Adrenal gland (tissue), 12 donors: ENCODE measurements around the gene ARVCF. TPM values are rescaled to one million over a fixed set of nuclear protein-coding genes. Genes with fewer than 3 reads are reported as not detected.
A peak's percentile ranks its signal among the peaks of the same experiment; 100 is the strongest.

ENCODE experiments used
- DNase-seq, 7 donors: peaks; one replicate each; pipeline ENCODE4 v3.0.0-alpha.2; 2019 to 2020
- H3K27ac ChIP-seq, 5 donors: fragments of 200-600 bp; sonication (generic) in 4 of 5; 1 replicate in 3 of 5; 2 replicates in 2 of 5; pipeline versions ENCODE4 v1.5.1 to v1.8.0; 2016 to 2020; ENCODE audit warnings: mild to moderate bottlenecking in 1 of 5
- H3K27me3 ChIP-seq: fragments of 200-600 bp; 2 replicates; pipeline ENCODE4 v1.8.0; 2021
- H3K36me3 ChIP-seq, 2 donors: fragments of 200-600 bp; replicated peaks in 1 of 2; 1 replicate in 1 of 2; 2 replicates in 1 of 2; pipeline versions ENCODE4 v1.5.1 to v1.8.0; 2018 to 2022
- H3K4me1 ChIP-seq, 2 donors: fragments of 200-600 bp; replicated peaks in 1 of 2; 1 replicate in 1 of 2; 2 replicates in 1 of 2; pipeline versions ENCODE4 v1.5.1 to v1.8.0; 2018 to 2021
- H3K4me3 ChIP-seq, 4 donors: fragments of 200-600 bp; sonication (generic) in 3 of 4; one replicate each; pipeline ENCODE4 v1.5.1; 2016 to 2018
- H3K9me3 ChIP-seq, 3 donors: fragments of 200-600 bp; sonication (generic) in 1 of 3; replicated peaks in 1 of 3; 1 replicate in 2 of 3; 2 replicates in 1 of 3; pipeline versions ENCODE4 v1.5.1 to v1.8.0; 2016 to 2021
- POLR2A ChIP-seq, 2 donors: fragments of 450-650 bp; IDR thresholded peaks; one replicate each; pipeline ENCODE4 v1.6.1; 2017; ENCODE audit warnings: antibody characterized with exemption in 2 of 2, mild to moderate bottlenecking in 2 of 2, moderate library complexity in 1 of 2
- WGBS, 4 donors: extraction: QIAGEN DNeasy Blood & Tissue Kit in 2 of 4; methylation state at CpG; one replicate each; pipeline versions ENCODE4 v1.1.5 to v1.1.7; 2013 to 2017; 5-methylcytosine and 5-hydroxymethylcytosine counted together
- intact Hi-C, 2 donors: fragments of 100-400 bp; cut with DNase I; formaldehyde crosslinking; loops; one replicate each; pipeline versions ENCODE4 v1.14.1 to v1.15.0; 2022 to 2023
- polyA plus RNA-seq, 3 donors: library from polyadenylated mRNA; stranded (reverse); fragments of 200-250 nt in 2 of 3; fragments of 350-450 nt in 1 of 3; fragmentation: Illumina TruSeq in 1 of 3; extraction: RNeasy Lipid Tissue Mini Kit (QIAGEN cat#74804) in 1 of 3; gene quantifications; one replicate each; pipeline ENCODE4 v1.2.3, GENCODE V29; 2013 to 2014
- total RNA-seq, 9 donors: library from RNA; depleted of rRNA in 4 of 9; stranded (reverse); fragments of >200 nt in 4 of 9; fragments of 120-200 nt in 1 of 9; fragmentation: NEBNext Ultra II Directional in 1 of 9; extraction: Animal tissue kit (Norgen Biotek cat#: 25700) in 1 of 9; gene quantifications; one replicate each; pipeline versions ENCODE4 v1.1.0 to v1.2.4, GENCODE V29; 2013 to 2023
- TF ChIP-seq, protein P1 (sequence below), 6 experiments: fragments of 450-650 bp in 4 of 6; fragments of 200-600 bp in 2 of 6; sonication (generic) in 1 of 6; IDR thresholded peaks; 1 replicate in 5 of 6; 2 replicates in 1 of 6; pipeline versions ENCODE4 v1.5.1 to v1.8.0; 2016 to 2021; ENCODE audit warnings: antibody characterized with exemption in 6 of 6, mild to moderate bottlenecking in 2 of 6, moderate library complexity in 1 of 6
- donor health status: healthy with polysubstance abuse.
- donor health status: Bipolar disorder and iron deficiency.
- donor health status: DM: yes; HTN: yes; CAD: no.
- donor health status: DM: no; HTN: no; CAD: no.
- donor health status: DM: no; HTN: no; CAD: no.
- donor health status: DM: yes; HTN: yes; CAD: no.

The ARVCF gene
- total and polyA plus RNA-seq, 12 donors: 1.2 to 74.8 (median 18.6) TPM

DNA sequence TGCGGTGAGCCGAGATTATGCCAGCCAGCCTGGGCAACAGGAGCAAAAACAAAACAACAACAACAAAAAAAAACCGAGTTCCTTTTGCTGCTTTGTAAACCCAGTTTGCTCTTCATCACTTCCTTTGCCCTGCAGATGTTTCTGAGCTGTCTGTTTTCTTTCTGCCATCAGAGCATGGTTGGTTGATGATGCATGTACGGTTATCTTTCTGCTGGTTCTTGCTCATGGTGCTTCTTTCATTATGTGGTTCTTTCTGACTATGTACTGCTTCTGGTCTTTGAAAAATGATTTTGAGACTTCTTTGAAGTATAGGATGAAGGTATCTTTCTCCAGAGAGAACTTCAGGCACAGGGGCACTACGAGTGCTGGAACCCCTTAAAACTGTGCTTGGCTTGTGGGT is 17.5 kb upstream of the ARVCF start:
- H3K4me1 ChIP-seq: peaks cover 23 to 26% of the 10 kb centered on the region in 2 donors
- H3K36me3 ChIP-seq: peaks cover 0 to 15% of the 10 kb centered on the region in 2 donors
- H3K27ac ChIP-seq: no peak overlapping the region
- 80 to 93% (median 88%) methylated on average over 5 of the region's 5 CpGs for WGBS, 4 donors
- intact Hi-C loops: no loop called here
- no peak overlapping the region for H3K4me3 ChIP-seq
- TF ChIP-seq, protein P1, sequence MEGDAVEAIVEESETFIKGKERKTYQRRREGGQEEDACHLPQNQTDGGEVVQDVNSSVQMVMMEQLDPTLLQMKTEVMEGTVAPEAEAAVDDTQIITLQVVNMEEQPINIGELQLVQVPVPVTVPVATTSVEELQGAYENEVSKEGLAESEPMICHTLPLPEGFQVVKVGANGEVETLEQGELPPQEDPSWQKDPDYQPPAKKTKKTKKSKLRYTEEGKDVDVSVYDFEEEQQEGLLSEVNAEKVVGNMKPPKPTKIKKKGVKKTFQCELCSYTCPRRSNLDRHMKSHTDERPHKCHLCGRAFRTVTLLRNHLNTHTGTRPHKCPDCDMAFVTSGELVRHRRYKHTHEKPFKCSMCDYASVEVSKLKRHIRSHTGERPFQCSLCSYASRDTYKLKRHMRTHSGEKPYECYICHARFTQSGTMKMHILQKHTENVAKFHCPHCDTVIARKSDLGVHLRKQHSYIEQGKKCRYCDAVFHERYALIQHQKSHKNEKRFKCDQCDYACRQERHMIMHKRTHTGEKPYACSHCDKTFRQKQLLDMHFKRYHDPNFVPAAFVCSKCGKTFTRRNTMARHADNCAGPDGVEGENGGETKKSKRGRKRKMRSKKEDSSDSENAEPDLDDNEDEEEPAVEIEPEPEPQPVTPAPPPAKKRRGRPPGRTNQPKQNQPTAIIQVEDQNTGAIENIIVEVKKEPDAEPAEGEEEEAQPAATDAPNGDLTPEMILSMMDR (IDR thresholded peaks at IDR 0.05): no peak
- TF ChIP-seq POLR2A (IDR thresholded peaks at IDR 0.05): no peak
- H3K9me3 ChIP-seq: no peaks in the 10 kb centered on the region
- no peak for DNase-seq
- H3K27me3 ChIP-seq: no peaks in the 10 kb centered on the region

DNA sequence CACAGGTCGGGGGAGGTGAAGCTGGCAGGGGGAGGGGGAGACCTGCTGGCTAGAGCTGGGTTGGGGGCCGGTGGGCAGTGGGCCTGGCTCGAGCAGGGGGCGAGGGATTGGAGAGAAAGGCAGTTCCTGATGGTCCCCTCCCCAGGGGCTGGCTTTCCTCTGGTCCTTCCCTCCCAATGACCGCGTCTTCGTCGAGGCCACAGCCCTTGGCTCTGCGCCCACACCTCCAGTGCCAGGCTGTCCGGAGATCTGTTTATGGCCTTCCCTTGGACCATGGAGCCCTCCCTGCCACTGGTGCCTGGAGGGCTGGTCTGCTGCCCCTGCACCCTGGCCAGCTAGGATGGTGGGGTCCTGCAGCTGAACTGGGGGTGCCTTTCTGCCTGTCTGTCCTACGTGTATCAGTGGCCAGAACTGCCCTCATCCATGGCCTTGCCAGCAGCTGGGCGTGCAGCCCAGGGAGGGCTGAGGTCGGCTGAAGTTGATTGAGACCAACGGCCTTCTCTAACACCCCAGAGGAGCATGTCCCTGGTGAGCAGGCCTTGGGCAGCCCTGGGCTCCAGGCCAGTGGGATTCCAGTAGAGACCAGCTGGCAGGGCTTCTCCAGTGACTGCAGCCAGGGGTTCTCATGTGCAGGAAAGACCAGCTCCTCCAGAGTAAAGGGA is 16.6 kb upstream of the ARVCF start:
- Histone ChIP-seq H3K9me3 (no peaks in the 10 kb centered on the region), H3K36me3 (peaks cover 0 to 9% of the 10 kb centered on the region in 2 donors), H3K4me1 (peaks cover 23 to 35% of the 10 kb centered on the region in 2 donors), H3K27ac (peak overlapping the region; percentile 22 to 85 (median 78)), H3K4me3 (no peak overlapping the region), H3K27me3 (no peaks in the 10 kb centered on the region)
- intact Hi-C loops: no loop called here
- TF ChIP-seq POLR2A (IDR thresholded peaks at IDR 0.05): no peak
- TF ChIP-seq, protein P1 (IDR thresholded peaks at IDR 0.05): no peak
- DNase-seq: peak; percentile 80 to 97 (median 95)
- WGBS, 4 donors: 41 to 85% (median 45%) methylated on average over 7 to 14 of the region's 14 CpGs; no CpG with 5 or more reads in 1 of the 4 donors

DNA sequence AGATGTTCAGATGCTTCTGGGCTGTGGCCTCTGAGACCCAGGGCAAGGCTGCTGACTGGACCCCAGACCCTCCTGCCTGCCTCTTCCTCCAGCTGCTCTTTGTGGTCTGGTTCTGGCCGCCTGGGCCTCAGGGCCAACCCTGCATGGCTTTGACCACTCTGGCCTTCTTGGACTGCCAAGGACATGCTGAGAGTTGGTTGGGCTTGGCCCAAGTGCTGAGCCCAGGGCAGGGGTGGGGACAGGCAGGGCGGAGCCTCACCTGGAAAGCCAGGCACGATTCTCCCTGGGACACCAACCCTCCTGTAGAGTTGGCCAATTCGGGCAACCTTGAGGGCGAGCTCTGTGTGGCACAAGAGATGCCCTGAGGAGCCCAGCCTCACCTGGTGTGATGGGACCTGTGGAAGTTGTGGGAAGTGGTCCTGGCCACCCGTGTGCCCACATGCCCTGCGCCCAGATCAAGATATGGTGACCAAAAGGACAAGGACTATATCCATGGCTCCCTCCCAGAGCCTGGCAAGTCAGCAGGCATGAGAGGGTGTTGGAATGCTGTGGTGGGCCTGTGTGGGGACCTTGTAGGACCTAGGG is 15.9 kb upstream of the ARVCF start:
- peak overlapping the region; percentile 22 to 85 (median 78) for H3K27ac ChIP-seq
- 59 to 100% (median 75%) methylated on average over 1 to 7 of the region's 7 CpGs for WGBS, 4 donors
- intact Hi-C loops: no loop called here
- H3K4me3 ChIP-seq: no peak overlapping the region
- DNase-seq: peak in 3 of 7 donors; percentile 36 to 57 (median 56)
- TF ChIP-seq POLR2A (IDR thresholded peaks at IDR 0.05): no peak
- H3K4me1 ChIP-seq: peaks cover 23 to 39% of the 10 kb centered on the region in 2 donors
- H3K9me3 ChIP-seq: no peaks in the 10 kb centered on the region
- peaks cover 0 to 6% of the 10 kb centered on the region in 2 donors for H3K36me3 ChIP-seq
- no peaks in the 10 kb centered on the region for H3K27me3 ChIP-seq

DNA sequence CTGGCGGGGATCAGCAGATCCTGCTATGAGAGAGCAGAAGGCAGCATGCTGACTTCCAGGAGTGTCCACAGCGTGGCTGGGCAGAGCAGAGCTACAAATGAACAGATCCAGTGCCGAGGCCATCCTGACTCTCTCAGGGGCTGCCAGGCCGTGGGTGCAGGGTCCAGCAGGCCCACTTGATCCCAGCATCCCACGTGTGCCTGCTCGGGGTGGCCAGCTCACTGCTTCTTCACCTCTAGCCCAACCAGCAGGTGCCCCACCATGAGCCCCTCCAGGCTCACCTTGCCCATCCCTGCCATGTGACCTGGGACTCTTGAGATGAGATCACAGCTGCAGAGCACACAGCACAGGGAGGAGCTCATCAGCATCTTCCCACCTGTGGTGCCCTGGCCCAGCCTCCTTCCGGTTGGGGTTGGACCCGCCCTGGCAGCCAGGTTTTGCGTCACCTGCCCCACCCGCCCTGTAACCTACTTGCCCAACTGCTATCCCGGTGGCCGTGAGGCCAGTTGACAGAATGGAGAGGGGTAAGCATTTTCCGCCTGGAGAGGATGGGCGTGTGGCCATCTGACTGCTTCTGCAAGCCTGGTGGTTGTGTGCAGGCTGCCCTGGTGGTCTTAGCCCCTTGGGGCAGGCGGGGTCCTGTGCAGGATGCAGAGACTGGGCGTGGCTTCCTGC is 15.2 kb upstream of the ARVCF start:
- Histone ChIP-seq H3K27ac (peak overlapping the region in 3 of 5 donors; percentile 71 to 85 (median 82)), H3K9me3 (no peaks in the 10 kb centered on the region), H3K27me3 (no peaks in the 10 kb centered on the region), H3K4me1 (peaks cover 23 to 39% of the 10 kb centered on the region in 2 donors), H3K36me3 (peaks cover 0 to 6% of the 10 kb centered on the region in 2 donors), H3K4me3 (no peak overlapping the region)
- no peak for DNase-seq
- WGBS, 4 donors: 90 to 100% (median 96%) methylated on average over 2 to 16 of the region's 16 CpGs
- TF ChIP-seq, protein P1 (IDR thresholded peaks at IDR 0.05): no peak
- no peak for TF ChIP-seq POLR2A (IDR thresholded peaks at IDR 0.05)
- intact Hi-C loops: no loop called here
